ENCODE measurements around the gene ARAF. TPM values are rescaled to one million over a fixed set of nuclear protein-coding genes. Genes with fewer than 3 reads are reported as not detected.

ARAF gene
- total and polyA plus RNA-seq, 10 donors, result 32.9 to 97.4 (median 79.3) TPM

DNA sequence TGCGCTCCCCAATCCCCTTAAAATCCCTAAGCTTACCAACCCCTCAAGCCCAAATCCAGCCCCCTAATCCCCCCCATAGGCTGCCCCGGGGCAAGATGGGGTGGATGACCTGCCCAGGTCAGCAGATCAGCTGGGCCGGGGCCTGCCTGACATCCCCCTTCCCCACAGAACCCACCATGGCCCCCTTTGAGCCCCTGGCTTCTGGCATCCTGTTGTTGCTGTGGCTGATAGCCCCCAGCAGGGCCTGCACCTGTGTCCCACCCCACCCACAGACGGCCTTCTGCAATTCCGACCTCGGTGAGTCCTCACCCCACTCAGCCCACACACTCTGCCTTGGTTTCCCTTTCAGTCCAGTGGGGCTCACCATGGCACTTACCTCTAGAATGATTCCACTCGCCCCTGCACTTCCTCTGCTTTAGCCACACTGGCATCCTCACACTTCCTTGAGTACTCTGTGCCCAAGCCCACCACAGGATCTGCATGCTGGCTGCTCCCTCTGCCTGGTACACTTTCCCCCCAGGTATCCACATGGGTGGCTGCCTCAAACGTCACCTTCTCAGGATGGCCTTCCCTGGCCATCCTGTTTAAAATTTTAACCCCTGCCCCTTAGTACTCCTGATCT, 22.3 kb downstream of the ARAF start:
- H3K27ac ChIP-seq, result peak overlapping the region in 6 of 8 donors; percentile 14 to 89 (median 83)

GRCh38 chrX:47584714-47585113, 23.7 kb downstream of the ARAF start:
- H3K27ac ChIP-seq, result no peak overlapping the region
- TF ChIP-seq, protein P1, sequence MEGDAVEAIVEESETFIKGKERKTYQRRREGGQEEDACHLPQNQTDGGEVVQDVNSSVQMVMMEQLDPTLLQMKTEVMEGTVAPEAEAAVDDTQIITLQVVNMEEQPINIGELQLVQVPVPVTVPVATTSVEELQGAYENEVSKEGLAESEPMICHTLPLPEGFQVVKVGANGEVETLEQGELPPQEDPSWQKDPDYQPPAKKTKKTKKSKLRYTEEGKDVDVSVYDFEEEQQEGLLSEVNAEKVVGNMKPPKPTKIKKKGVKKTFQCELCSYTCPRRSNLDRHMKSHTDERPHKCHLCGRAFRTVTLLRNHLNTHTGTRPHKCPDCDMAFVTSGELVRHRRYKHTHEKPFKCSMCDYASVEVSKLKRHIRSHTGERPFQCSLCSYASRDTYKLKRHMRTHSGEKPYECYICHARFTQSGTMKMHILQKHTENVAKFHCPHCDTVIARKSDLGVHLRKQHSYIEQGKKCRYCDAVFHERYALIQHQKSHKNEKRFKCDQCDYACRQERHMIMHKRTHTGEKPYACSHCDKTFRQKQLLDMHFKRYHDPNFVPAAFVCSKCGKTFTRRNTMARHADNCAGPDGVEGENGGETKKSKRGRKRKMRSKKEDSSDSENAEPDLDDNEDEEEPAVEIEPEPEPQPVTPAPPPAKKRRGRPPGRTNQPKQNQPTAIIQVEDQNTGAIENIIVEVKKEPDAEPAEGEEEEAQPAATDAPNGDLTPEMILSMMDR (IDR thresholded peaks at IDR 0.05 in 8 of 11, conservative IDR thresholded peaks at IDR 0.05 in 3 of 11), result no peak
- TF ChIP-seq POLR2A (IDR thresholded peaks at IDR 0.05) (no peak), POLR2AphosphoS5 (IDR thresholded peaks at IDR 0.05) (no peak)

More for the DNA sequence above, 22.3 kb downstream of the ARAF start:
- no peak for DNase-seq
- peaks cover 0 to 3% (median 0%) of the 10 kb centered on the region in 7 donors for H3K27me3 ChIP-seq (replicated peaks in 1 of 7)
- TF ChIP-seq, protein P1 (IDR thresholded peaks at IDR 0.05 in 8 of 11, conservative IDR thresholded peaks at IDR 0.05 in 3 of 11), result no peak
- TF ChIP-seq POLR2AphosphoS5 (IDR thresholded peaks at IDR 0.05) (no peak), POLR2A (IDR thresholded peaks at IDR 0.05) (no peak)
- peaks cover 0 to 33% (median 8%) of the 10 kb centered on the region in 6 donors for H3K4me1 ChIP-seq
- 29 to 59% (median 36%) methylated on average over 8 of the region's 8 CpGs for WGBS, 5 donors
- peak overlapping the region in 4 of 8 donors; percentile 13 to 68 (median 42) for H3K4me3 ChIP-seq
- H3K36me3 ChIP-seq, result peaks cover 0 to 24% (median 1%) of the 10 kb centered on the region in 6 donors
- H3K9me3 ChIP-seq, result no peaks in the 10 kb centered on the region
- intact Hi-C loops (cut with DNase I; ENCODE audit: low total_unique reads), result no loop called here

GRCh38 chrX:47585273-47585672, 24.3 kb downstream of the ARAF start:
- peaks cover 0 to 22% (median 4%) of the 10 kb centered on the region in 6 donors for H3K4me1 ChIP-seq
- no peaks in the 10 kb centered on the region for H3K9me3 ChIP-seq
- intact Hi-C loops (cut with DNase I; ENCODE audit: low total_unique reads), result no loop called here
- peaks cover 0 to 24% (median 1%) of the 10 kb centered on the region in 6 donors for H3K36me3 ChIP-seq
- peaks cover 0 to 3% (median 0%) of the 10 kb centered on the region in 7 donors for H3K27me3 ChIP-seq (replicated peaks in 1 of 7)
- no peak overlapping the region for H3K4me3 ChIP-seq
- WGBS, 5 donors, result 68 to 92% (median 76%) methylated on average over 15 to 16 of the region's 16 CpGs; no CpG with 5 or more reads in 1 of the 5 donors
- TF ChIP-seq, protein P1 (IDR thresholded peaks at IDR 0.05 in 8 of 11, conservative IDR thresholded peaks at IDR 0.05 in 3 of 11), result no peak
- DNase-seq, result no peak
- H3K27ac ChIP-seq, result no peak overlapping the region

More at GRCh38 chrX:47584714-47585113, 23.7 kb downstream of the ARAF start:
- H3K4me3 ChIP-seq, result peak overlapping the region in 1 of 8 donors; percentile 68
- no peaks in the 10 kb centered on the region for H3K9me3 ChIP-seq
- H3K27me3 ChIP-seq (replicated peaks in 1 of 7), result peaks cover 0 to 3% (median 0%) of the 10 kb centered on the region in 7 donors
- WGBS, 5 donors, result 72 to 90% (median 87%) methylated on average over 6 of the region's 6 CpGs
- peaks cover 0 to 22% (median 4%) of the 10 kb centered on the region in 6 donors for H3K4me1 ChIP-seq
- DNase-seq, result no peak
- intact Hi-C loops (cut with DNase I; ENCODE audit: low total_unique reads), result no loop called here
- H3K36me3 ChIP-seq, result peaks cover 0 to 24% (median 1%) of the 10 kb centered on the region in 6 donors

DNA sequence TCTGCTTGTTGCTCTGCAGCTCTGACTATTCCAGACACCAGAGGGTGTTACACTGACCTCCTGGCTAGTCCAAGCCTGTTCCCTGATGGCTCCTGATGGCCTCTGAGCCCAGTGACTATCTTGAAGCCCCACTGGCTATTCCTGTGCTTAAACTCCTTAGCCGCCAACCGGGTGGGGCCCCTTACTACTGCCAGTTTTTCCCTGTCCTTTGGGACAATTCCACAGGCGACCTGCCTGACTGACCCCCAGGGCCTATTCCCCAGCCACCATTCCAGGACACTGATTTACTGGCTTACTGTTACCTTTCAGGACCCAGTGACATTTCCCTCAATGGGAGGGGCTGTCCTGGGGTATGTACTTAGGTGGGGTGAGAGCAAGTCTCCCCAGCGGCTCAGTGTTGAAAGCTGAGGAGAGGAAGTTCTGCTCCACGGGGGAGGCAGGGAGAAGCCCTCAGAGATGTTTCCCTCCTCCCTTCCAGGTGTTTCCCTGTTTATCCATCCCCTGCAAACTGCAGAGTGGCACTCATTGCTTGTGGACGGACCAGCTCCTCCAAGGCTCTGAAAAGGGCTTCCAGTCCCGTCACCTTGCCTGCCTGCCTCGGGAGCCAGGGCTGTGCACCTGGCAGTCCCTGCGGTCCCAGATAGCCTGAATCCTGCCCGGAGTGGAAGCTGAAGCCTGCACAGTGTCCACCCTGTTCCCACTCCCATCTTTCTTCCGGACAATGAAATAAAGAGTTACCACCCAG, 25.2 kb downstream of the ARAF start:
- no peak overlapping the region for H3K4me3 ChIP-seq
- no peak overlapping the region for H3K27ac ChIP-seq
- no peak for TF ChIP-seq POLR2A (IDR thresholded peaks at IDR 0.05)
- no peak for TF ChIP-seq POLR2AphosphoS5 (IDR thresholded peaks at IDR 0.05)
- WGBS, 5 donors, result 75 to 87% (median 76%) methylated on average over 7 to 11 of the region's 11 CpGs
- peaks cover 0 to 24% (median 1%) of the 10 kb centered on the region in 6 donors for H3K36me3 ChIP-seq
- peaks cover 0 to 3% (median 0%) of the 10 kb centered on the region in 7 donors for H3K27me3 ChIP-seq (replicated peaks in 1 of 7)
- intact Hi-C loops (cut with DNase I; ENCODE audit: low total_unique reads), result no loop called here
- peaks cover 0 to 20% (median 4%) of the 10 kb centered on the region in 6 donors for H3K4me1 ChIP-seq
- no peak for DNase-seq
- H3K9me3 ChIP-seq, result no peaks in the 10 kb centered on the region

Data from spleen (tissue), 11 donors.